ENCODE measurements around the gene HDAC4.

DNA sequence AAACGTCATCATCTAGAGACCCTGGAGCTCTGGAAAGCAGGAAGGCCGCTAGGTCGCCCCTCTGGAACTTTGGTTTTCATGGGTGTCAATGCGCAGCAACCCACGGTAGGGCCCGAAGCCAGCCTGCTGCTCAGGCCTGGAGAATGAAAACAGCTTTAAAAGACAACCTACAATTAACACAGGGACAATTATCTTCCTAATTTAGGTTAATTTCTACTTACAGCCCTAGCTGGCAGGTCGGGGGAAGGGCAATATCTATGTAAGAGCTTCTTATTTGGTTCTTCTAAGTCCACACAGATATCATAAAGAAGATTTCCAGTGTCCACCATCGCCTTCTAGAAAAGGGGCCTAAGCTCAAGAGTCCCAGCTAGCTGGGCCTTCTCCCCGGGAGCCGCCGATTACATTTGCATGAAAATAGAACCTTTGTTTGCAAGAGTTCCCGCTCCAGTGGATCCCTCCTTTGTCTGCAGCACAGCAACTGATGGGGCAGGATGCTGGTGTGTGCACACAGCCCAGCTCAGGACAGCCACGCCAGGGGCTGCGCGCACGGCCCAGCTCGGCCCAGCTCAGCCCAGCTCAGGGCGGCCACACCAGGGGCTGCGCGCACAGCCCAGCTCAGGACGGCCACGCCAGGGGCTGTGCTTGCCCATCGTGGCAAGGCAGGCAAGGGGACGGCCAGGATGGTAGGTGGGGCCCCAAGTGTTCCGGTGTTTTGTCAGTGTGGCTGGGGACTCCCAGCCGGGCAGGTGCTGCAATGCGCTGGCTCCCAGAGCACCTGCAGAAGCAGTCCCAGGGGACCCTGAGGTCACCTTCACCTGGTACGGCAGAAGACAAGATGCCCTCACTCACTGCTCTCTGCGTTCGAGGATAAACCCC lies 109.1 kb downstream of the HDAC4 start:
- TF ChIP-seq, protein P1, sequence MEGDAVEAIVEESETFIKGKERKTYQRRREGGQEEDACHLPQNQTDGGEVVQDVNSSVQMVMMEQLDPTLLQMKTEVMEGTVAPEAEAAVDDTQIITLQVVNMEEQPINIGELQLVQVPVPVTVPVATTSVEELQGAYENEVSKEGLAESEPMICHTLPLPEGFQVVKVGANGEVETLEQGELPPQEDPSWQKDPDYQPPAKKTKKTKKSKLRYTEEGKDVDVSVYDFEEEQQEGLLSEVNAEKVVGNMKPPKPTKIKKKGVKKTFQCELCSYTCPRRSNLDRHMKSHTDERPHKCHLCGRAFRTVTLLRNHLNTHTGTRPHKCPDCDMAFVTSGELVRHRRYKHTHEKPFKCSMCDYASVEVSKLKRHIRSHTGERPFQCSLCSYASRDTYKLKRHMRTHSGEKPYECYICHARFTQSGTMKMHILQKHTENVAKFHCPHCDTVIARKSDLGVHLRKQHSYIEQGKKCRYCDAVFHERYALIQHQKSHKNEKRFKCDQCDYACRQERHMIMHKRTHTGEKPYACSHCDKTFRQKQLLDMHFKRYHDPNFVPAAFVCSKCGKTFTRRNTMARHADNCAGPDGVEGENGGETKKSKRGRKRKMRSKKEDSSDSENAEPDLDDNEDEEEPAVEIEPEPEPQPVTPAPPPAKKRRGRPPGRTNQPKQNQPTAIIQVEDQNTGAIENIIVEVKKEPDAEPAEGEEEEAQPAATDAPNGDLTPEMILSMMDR (IDR thresholded peaks at IDR 0.05; ENCODE audit: poor library complexity), result no peak
- TF ChIP-seq EZH2phosphoT487 (IDR thresholded peaks at IDR 0.05; ENCODE audit: low read depth, severe bottlenecking, unreplicated experiment) (no peak), EZH2 (IDR thresholded peaks at IDR 0.05; ENCODE audit: borderline replicate concordance) (no peak)
